Activated CD4-positive, CD25-positive, alpha-beta regulatory T cell treated with anti-CD3 and anti-CD28 coated beads, Interleukin-2, amount 50 U/mL, for 16 hours (primary cell): ENCODE measurements around the gene ACCS.

Source experiments
- DNase-seq: peaks from one replicate; pipeline ENCODE4 v3.0.0-alpha.2; 2020; ENCODE audit warnings: low read depth, low spot score

Gene ACCS, protein sequence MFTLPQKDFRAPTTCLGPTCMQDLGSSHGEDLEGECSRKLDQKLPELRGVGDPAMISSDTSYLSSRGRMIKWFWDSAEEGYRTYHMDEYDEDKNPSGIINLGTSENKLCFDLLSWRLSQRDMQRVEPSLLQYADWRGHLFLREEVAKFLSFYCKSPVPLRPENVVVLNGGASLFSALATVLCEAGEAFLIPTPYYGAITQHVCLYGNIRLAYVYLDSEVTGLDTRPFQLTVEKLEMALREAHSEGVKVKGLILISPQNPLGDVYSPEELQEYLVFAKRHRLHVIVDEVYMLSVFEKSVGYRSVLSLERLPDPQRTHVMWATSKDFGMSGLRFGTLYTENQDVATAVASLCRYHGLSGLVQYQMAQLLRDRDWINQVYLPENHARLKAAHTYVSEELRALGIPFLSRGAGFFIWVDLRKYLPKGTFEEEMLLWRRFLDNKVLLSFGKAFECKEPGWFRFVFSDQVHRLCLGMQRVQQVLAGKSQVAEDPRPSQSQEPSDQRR

DNA sequence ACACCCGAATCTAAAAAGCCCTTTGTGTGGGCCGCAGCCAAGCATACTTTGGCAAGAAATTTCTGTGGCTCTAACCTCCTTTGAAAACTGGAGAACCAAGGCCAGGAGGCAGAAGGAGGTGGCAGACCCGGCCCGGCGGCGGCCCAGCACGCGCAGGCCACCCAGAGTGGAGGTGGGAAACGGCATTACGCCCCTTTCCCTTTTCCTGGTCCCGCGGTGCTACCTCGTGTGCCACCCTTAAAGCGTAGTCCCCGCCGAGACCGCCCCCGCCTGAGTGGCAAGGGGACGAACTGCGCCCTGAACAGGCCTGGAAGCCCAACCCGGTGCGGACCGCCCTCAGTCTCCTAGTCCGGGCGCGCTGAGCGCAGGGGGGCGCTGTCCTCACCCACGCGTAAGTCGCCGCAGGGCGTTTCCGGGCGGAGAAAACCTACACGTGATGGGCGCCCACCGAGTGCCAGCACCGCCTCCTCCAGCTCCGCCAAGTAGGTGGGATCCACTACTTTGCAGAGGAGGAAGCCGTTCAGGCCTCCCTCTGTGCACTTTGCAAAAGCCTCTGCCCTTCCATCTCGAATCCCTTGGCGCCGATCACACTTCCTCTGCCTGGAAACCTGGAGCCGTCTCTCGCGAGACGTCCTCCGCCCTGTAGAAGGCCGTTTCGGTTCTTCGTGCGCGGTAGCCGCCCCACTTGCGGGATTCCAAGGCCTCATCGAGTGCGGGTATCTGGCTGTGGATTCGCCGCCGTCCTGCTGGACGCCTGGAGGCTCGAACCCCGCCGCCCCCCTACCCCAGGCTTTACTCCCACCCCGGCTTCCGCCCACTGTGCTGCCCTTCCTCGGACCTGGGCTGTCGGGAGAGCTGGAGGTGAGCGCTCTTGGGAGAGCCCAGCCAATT, at the start of gene ACCS:
Gene ACCS, plus strand, starts transcription at position 430 of the 891 bp plus-strand sequence. CDS start 1,358 bp downstream, outside the sequence.
- peak; percentile 77 for DNase-seq

GRCh38 chr11:44016546-44017442, 49.3 kb upstream of the ACCS start:
- no peak for DNase-seq

- no peak for DNase-seq
Observed at GRCh38 chr11:44017443-44018126, 48.5 kb upstream of the ACCS start.

- DNase-seq: no peak
Observed at GRCh38 chr11:44018127-44018521, 47.9 kb upstream of the ACCS start.

- DNase-seq: no peak
Observed at GRCh38 chr11:44018829-44019228, 47.2 kb upstream of the ACCS start.

- no peak for DNase-seq
Observed at GRCh38 chr11:44024977-44025376, 41.1 kb upstream of the ACCS start.

DNA sequence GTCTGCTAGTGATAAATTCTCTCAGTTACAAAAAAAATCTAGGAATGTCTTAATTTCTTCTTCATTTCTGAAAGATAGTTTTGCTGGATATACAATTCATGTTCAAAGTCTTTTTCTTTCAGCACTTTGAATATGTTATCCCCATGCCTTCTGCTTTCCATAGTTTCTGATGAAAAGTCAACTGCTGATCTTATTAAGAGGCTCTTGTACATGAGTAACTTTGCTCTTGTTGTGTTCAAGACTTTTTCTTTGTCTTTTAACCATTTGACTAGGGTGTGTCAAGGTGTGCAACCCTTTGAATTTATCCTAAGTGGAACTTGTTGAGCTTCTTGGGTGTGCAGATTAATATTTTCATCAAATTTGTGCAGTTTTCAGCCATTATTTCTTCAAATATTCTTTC, 40.3 kb upstream of the ACCS start:
- no peak for DNase-seq

DNA sequence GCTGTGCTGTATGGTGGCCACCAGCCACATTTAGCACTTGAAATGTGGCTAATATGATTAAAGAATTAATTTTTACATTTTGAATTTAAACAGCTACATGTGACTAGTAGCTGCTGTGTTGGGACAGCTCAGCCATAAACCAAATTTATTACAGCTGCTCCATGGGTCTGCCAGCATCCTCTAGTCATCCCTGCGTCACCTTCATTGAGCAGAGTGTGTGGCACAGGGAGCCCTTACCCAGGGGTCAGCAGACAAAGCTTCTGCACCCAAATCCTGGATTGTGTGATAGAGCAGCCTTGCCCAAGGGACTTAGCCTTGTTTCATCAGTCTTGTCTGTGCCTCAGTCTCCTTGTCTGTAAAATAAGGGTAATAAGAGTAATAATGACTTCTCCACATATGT, 37.7 kb upstream of the ACCS start:
- no peak for DNase-seq

DNA sequence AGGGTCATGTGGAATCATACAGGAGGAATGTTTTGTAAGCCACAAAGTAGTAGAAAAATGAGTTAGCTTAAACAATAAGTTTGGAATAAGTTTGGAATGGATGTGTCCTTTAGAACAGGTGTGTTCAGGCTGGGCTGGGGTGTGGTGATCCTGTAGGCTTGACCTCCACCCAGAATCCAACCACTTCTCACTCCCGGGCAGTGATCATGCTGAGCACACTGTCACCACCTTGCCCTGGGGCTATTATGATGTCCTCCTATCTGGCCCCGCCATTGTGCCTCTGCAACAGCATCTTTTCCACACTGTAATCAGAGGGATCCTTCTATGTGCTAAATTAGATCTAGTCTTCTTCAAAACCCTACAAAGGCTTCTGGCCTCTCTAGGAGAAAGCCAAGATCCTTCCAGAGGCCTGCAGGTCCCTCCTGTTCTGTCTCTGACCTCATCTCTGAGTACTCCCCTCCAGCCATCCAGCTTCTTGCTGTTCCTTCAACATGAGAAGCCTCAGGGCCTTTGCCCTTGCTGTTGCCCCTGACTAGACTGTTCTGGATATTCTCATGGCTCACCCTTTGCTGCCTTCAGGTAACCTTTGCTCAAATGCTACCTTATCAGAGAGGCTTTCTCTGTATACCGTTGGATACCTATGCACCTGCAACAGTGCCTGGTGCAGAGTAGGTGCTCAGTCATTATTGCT, 37.1 kb upstream of the ACCS start:
- DNase-seq: no peak

- no peak for DNase-seq
Observed at GRCh38 chr11:44029507-44029845, 36.6 kb upstream of the ACCS start.

GRCh38 chr11:44029977-44030911, 35.8 kb upstream of the ACCS start:
- no peak for DNase-seq

- DNase-seq: no peak
Observed at GRCh38 chr11:44030996-44031395, 35.1 kb upstream of the ACCS start.

- DNase-seq: no peak
Observed at GRCh38 chr11:44031549-44031948, 34.5 kb upstream of the ACCS start.

DNA sequence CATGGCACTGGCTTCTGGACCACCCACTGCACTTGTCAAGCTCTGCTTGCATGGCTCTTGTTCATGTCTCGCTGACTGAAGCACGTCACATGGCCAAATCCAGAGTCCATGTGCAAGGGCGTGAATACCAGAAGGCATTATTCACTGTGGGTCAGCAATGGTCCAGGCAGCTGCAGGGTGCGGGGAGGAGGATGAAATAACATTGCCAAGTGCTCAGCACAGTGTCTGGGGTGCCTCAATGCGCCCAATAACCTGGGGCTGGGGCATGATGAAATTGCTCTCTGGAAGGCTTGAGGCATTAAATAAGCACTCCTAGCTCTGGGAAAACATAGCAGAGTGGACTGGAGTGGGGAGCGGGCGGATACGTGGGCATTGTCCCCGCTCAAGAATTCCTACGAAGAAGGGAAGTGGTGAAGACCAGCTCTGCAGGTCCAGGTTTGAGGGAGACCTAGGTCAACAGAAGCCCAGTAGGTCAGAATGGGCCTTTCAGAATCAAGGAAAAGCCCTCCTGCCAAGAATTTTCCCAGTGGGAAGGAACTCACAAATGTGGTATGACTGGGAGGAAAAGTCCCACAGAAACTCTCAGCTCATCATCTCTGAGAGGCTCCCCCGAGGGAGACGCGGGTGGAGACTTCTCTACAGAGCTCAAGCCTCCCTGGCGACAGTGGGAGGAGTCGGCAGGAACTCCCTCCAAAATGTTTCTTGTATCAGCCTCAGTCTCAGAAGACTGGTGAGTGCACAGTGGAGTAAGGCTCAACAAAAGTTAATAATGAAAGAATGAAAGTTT, 33.6 kb upstream of the ACCS start:
- DNase-seq: no peak

DNA sequence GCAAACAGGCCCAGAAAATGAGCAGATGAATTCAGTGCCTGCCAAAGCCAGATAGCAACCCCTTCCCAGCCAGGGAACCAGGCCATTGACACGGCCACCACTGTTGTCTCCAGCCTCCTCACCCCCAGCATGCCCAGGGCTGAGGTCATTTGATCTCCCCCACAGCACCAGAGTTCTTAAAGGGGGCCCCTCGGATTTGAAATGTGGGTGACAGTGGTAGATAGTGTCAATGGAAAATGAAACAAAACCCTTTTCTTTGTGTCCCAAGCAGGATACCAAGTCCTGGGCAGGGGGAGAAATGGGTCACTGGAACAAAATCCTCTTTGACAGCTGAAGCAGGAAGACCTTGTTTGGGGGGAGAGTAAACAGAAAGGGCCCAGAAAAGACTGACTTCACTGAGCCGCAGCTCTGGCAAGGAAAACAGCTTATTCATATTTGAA, 32.6 kb upstream of the ACCS start:
- DNase-seq: no peak

GRCh38 chr11:44033856-44034255, 32.2 kb upstream of the ACCS start:
- DNase-seq: no peak

GRCh38 chr11:44034639-44035038, 31.4 kb upstream of the ACCS start:
- no peak for DNase-seq
